Measurements from ENCODE around the gene SERPINE1. TPM values are rescaled to one million over a fixed set of nuclear protein-coding genes. Genes with fewer than 3 reads are reported as not detected.

The SERPINE1 gene
- total RNA-seq, 1 experiment from 2014 or later: 25.6 TPM

DNA sequence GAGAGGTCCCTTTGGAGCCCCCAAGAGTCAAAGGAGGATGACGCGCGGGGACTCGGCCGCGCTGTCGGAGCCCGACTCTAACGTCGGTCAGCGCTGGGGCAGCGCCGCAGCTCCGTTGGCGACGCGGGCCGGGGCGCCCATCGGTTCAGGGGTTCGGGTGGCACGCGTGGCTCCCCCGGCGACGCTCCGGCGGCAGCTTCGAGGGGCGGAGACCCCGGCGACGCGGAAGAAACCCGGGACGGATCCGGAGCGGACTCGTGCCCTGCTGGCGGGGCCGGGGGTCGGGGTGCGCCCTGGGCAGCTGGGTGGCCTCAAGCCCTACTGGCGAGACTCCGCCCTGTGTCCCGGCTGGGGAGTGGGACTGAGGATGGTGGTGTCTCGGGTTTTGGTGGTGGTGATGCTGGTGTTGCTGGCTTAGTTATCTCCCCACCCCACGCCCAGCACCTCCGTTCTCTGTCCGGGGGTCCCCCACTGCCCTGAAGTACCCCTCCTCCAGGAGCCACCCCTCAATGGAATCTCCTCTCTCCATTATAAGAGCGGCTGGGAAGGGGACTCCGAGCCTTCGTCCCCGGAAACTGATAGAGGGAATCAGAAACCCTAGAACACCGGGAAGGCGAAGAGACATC, 53.3 kb downstream of the SERPINE1 start, which contains the start of gene NAT16:
TSS of gene NAT16 (minus strand) at position 164 of the 626 bp plus-strand sequence. CDS start 5,486 bp downstream, outside the sequence.
- no peak within 1 kb of the TSS for H3K4me3 ChIP-seq
- no peaks in the 10 kb centered on the region for H3K36me3 ChIP-seq
- H3K27me3 ChIP-seq (replicated peaks): peaks cover 61% of the 10 kb centered on the region
- no peak for DNase-seq (ENCODE audit: low read depth in 1 of 2, low spot score in 2 of 2)
- no peak within 1 kb of the TSS for H3K27ac ChIP-seq
- H3K4me1 ChIP-seq (replicated peaks): no peaks in the 10 kb centered on the region
- peaks cover 3% of the 10 kb centered on the region for H3K9me3 ChIP-seq (replicated peaks)

DNA sequence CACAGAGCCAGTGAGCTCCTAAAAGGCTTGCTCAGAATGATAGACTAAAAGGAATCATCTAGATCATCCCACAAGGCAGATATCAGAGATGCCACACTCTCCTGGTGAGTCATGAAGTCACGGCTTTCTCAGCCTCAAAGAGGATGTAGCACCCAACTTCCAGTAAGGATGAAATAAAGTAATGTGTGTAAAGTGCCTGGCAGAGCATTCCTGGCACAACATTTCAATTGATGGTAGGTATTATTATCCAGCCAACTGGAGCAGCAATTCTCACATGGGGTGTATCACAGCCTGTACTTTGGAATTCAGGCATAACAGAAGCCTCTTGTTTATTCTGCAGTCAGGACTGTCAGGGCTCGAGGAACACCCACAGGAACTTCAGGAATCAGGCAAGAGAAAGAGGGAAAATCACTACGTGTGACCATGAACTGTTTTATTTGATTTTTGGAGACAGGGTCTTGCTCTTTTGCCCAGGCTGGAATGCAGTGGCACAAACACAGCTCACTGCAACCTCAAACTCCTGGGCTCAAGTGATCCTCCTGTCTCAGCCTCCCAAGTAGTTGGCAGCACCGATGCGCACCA, 58.4 kb downstream of the SERPINE1 start:
- no peaks in the 10 kb centered on the region; the same call in 1 of the 2 replicates for H3K9me3 ChIP-seq (replicated peaks)
- no peaks in the 10 kb centered on the region for H3K36me3 ChIP-seq
- DNase-seq (ENCODE audit: low read depth in 1 of 2, low spot score in 2 of 2): no peak
- H3K27ac ChIP-seq: no peak overlapping the region
- no peaks in the 10 kb centered on the region for H3K4me1 ChIP-seq (replicated peaks)
- H3K4me3 ChIP-seq: no peak overlapping the region
- H3K27me3 ChIP-seq (replicated peaks): peaks cover 38% of the 10 kb centered on the region

DNA sequence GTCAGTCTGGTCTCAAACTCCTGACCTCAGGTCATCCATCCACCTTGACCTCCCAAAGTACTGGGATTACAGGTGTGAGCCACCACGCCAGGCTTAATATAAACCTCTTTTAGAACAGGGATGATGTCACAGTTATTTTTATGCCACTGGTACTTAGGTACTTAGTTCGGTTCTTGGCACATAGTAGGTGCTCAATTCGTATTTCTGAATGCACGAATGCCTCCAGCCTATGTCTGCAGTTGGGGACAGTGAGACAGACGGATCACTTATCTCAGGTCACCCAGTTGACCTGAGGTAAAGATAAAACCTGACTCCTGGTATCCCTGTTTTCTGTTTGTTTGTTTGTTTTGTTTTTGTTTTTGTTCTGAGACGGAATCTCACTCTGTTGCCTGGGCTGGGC, 59.3 kb downstream of the SERPINE1 start:
- H3K36me3 ChIP-seq: no peaks in the 10 kb centered on the region
- no peak for DNase-seq (ENCODE audit: low read depth in 1 of 2, low spot score in 2 of 2)
- H3K9me3 ChIP-seq (replicated peaks): no peaks in the 10 kb centered on the region; the same call in 1 of the 2 replicates
- no peaks in the 10 kb centered on the region for H3K4me1 ChIP-seq (replicated peaks)
- peaks cover 33% of the 10 kb centered on the region for H3K27me3 ChIP-seq (replicated peaks)
- no peak overlapping the region for H3K27ac ChIP-seq
- H3K4me3 ChIP-seq: no peak overlapping the region

DNA sequence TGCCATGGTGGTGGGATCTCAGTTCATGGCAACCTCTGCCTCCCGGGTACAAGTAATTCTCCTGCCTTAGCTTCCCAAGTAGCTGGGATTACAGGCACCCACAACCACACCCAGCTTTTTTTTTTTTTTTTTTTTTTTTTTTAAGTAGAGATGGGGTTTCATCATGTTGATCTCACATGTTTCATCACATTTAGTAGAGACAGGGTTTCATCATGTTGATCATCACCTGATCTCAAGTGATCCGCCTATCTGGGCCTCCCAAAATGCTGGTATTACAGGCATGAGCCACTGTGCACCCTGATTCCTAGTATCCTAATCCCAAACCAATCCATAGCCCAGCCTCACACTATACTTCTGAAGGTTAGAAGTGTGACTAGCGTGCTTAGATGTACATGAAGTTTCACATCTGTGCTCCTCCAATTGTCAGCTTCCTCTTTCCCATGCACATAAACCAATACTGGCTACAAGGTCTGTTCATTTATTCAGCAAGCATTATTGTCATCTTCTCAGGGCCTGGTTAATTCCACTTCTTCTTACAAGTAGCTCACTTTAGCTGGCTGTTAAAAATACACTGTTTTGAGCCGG, 60.0 kb downstream of the SERPINE1 start:
- Histone ChIP-seq H3K4me1 (replicated peaks) (no peaks in the 10 kb centered on the region), H3K36me3 (no peaks in the 10 kb centered on the region), H3K27me3 (replicated peaks) (peaks cover 29% of the 10 kb centered on the region), H3K4me3 (no peak overlapping the region), H3K9me3 (replicated peaks) (no peaks in the 10 kb centered on the region; the same call in 1 of the 2 replicates), H3K27ac (no peak overlapping the region)
- DNase-seq (ENCODE audit: low read depth in 1 of 2, low spot score in 2 of 2): no peak

Other genes starting within 250 kb of the SERPINE1 start
- gene UFSP1, start 237.4 kb upstream of the SERPINE1 start, total RNA-seq (2014; rRNA removed; shearing (Covaris generic)): 3.1 and 3.7 TPM in 2 replicates
- 0.16 TPM in 1 of 2 replicates, not detected in the other for gene ACHE, start 231.2 kb upstream of the SERPINE1 start, total RNA-seq (2014; rRNA removed; shearing (Covaris generic))
- not detected in 2 replicates for gene MUC3A, start 177.6 kb upstream of the SERPINE1 start, total RNA-seq (2014; rRNA removed; shearing (Covaris generic))
- gene MUC12, start 157.5 kb upstream of the SERPINE1 start, total RNA-seq (2014; rRNA removed; shearing (Covaris generic)): not detected in 2 replicates
- gene MUC17, start 107.0 kb upstream of the SERPINE1 start, total RNA-seq (2014; rRNA removed; shearing (Covaris generic)): not detected in 2 replicates
- 5.2 and 10.3 TPM in 2 replicates for gene TRIM56, start 41.6 kb upstream of the SERPINE1 start, total RNA-seq (2014; rRNA removed; shearing (Covaris generic))
- 98.4 and 119 TPM in 2 replicates for gene AP1S1, start 27.4 kb downstream of the SERPINE1 start, total RNA-seq (2014; rRNA removed; shearing (Covaris generic))
- not detected in 2 replicates for gene VGF, start 38.5 kb downstream of the SERPINE1 start, total RNA-seq (2014; rRNA removed; shearing (Covaris generic))
- not detected in 2 replicates for gene NAT16, start 53.2 kb downstream of the SERPINE1 start, total RNA-seq (2014; rRNA removed; shearing (Covaris generic))
- not detected in 2 replicates for gene MOGAT3, start 73.9 kb downstream of the SERPINE1 start, total RNA-seq (2014; rRNA removed; shearing (Covaris generic))
- 71.3 and 88.2 TPM in 2 replicates for gene PLOD3, start 90.5 kb downstream of the SERPINE1 start, total RNA-seq (2014; rRNA removed; shearing (Covaris generic))
- 108 and 141 TPM in 2 replicates for gene ZNHIT1, start 91.1 kb downstream of the SERPINE1 start, total RNA-seq (2014; rRNA removed; shearing (Covaris generic))
- gene CLDN15, start 110.7 kb downstream of the SERPINE1 start, total RNA-seq (2014; rRNA removed; shearing (Covaris generic)): 0.72 and 2.1 TPM in 2 replicates
- 132 and 162 TPM in 2 replicates for gene FIS1, start 118.0 kb downstream of the SERPINE1 start, total RNA-seq (2014; rRNA removed; shearing (Covaris generic))
- 20.9 and 50.3 TPM in 2 replicates for gene IFT22, start 194.7 kb downstream of the SERPINE1 start, total RNA-seq (2014; rRNA removed; shearing (Covaris generic))
- gene COL26A1, start 235.8 kb downstream of the SERPINE1 start, total RNA-seq (2014; rRNA removed; shearing (Covaris generic)): not detected in 2 replicates

Measured in SJSA1 (cell line).